Measurements from ENCODE around the gene ATXN1. TPM values are rescaled to one million over a fixed set of nuclear protein-coding genes. Genes with fewer than 3 reads are reported as not detected.

Gene ATXN1
- total RNA-seq, 4 donors from 2014 or later: 26.4 to 46.4 (median 36.1) TPM

GRCh38 chr6:16755544-16755943 is 5.7 kb downstream of the ATXN1 start:
- ATAC-seq (ENCODE audit: low FRiP score) (no peak), DNase-seq (ENCODE audit: low spot score) (no peak)
- no peak for TF ChIP-seq CTCF (IDR thresholded peaks at IDR 0.05)

- DNase-seq (ENCODE audit: low spot score): no peak
- TF ChIP-seq CTCF (IDR thresholded peaks at IDR 0.05): no peak
Measured at GRCh38 chr6:16754876-16755275, 6.4 kb downstream of the ATXN1 start.

GRCh38 chr6:16754274-16754673 is 7.0 kb downstream of the ATXN1 start:
- TF ChIP-seq CTCF (IDR thresholded peaks at IDR 0.05): no peak
- no peak for DNase-seq (ENCODE audit: low spot score)

More at GRCh38 chr6:16754876-16755275, 6.4 kb downstream of the ATXN1 start:
- no peak for ATAC-seq (ENCODE audit: low FRiP score)

GRCh38 chr6:16753341-16753740 is 7.9 kb downstream of the ATXN1 start:
- TF ChIP-seq CTCF (IDR thresholded peaks at IDR 0.05): no peak
- ATAC-seq (ENCODE audit: low FRiP score) (no peak), DNase-seq (ENCODE audit: low spot score) (no peak)

More at GRCh38 chr6:16754274-16754673, 7.0 kb downstream of the ATXN1 start:
- ATAC-seq (ENCODE audit: low FRiP score): no peak

GRCh38 chr6:16752206-16752866 is 8.9 kb downstream of the ATXN1 start:
- TF ChIP-seq CTCF (IDR thresholded peaks at IDR 0.05): no peak
- ATAC-seq (ENCODE audit: low FRiP score): peak; percentile 65
- DNase-seq (ENCODE audit: low spot score): no peak

GRCh38 chr6:16751251-16751946 is 9.9 kb downstream of the ATXN1 start:
- no peak for TF ChIP-seq CTCF (IDR thresholded peaks at IDR 0.05)
- ATAC-seq (ENCODE audit: low FRiP score) (no peak), DNase-seq (ENCODE audit: low spot score) (no peak)

- ATAC-seq (ENCODE audit: low FRiP score): no peak
- no peak for DNase-seq (ENCODE audit: low spot score)
- TF ChIP-seq CTCF (IDR thresholded peaks at IDR 0.05): no peak
Measured at GRCh38 chr6:16750566-16750965, 10.7 kb downstream of the ATXN1 start.
